SU-DHL-6 (cell line): ENCODE results near the gene CCDC200.

Experiments
- CTCF ChIP-seq: fragments of 200-600 bp; sonication (generic); IDR thresholded peaks from one replicate; pipeline ENCODE4 v1.5.1; 2017; ENCODE audit warnings: antibody characterized with exemption, mild to moderate bottlenecking, low read length, moderate library complexity; ENCODE audit not compliant: insufficient read depth, poor library complexity, severe bottlenecking
- EZH2phosphoT487 ChIP-seq: fragments of 200-600 bp; sonication (generic), shearing (Covaris generic); conservative IDR thresholded peaks from 2 replicates; pipeline ENCODE4 v1.6.1; 2018; ENCODE audit warnings: mild to moderate bottlenecking, antibody characterized with exemption, low read length, moderate library complexity, mixed read lengths

GRCh38 chr17:43211123-43211479 lies 17.3 kb downstream of the CCDC200 start:
- no peak for TF ChIP-seq CTCF
- TF ChIP-seq EZH2phosphoT487 = no peak
